Choroid plexus epithelial cell (primary cell): ENCODE measurements around the gene CITED2.
A peak's percentile ranks its signal among the peaks of the same experiment; 100 is the strongest.

Experiments used
- DNase-seq: peaks from one replicate; pipeline ENCODE4 v3.0.0-alpha.2; 2010; ENCODE audit warnings: low read depth
- H3K4me3 ChIP-seq: 2 replicates; pipeline ENCODE4 v1.5.1; 2011; ENCODE audit warnings: low read depth, mild to moderate bottlenecking, control low read depth, low read length, moderate library complexity
- TF ChIP-seq, protein P1 (sequence below): conservative IDR thresholded peaks from 2 replicates; pipeline ENCODE4 v1.5.1; 2011; ENCODE audit warnings: low read depth, mild to moderate bottlenecking, control low read depth, inconsistent platforms, low read length, moderate library complexity

The CITED2 gene

DNA sequence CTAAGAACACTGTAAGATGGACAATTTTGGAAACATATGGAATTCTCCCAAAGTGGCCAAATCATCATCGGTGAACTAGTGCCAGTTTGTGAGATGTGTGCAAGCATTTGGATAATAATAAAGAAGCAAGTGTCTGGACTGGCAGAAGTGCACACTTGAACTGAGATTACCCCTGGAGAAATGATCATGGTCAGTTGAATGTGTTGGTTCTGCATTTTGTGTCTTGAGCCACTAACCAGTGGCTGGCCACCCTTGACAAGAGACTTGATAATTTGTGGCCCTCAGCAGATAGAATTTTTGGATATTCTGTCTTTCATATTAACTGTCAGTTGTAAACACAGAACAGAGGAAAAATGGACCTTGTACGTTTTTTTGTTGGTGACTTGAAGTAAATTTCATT, 37.4 kb downstream of the CITED2 start:
- TF ChIP-seq, protein P1, sequence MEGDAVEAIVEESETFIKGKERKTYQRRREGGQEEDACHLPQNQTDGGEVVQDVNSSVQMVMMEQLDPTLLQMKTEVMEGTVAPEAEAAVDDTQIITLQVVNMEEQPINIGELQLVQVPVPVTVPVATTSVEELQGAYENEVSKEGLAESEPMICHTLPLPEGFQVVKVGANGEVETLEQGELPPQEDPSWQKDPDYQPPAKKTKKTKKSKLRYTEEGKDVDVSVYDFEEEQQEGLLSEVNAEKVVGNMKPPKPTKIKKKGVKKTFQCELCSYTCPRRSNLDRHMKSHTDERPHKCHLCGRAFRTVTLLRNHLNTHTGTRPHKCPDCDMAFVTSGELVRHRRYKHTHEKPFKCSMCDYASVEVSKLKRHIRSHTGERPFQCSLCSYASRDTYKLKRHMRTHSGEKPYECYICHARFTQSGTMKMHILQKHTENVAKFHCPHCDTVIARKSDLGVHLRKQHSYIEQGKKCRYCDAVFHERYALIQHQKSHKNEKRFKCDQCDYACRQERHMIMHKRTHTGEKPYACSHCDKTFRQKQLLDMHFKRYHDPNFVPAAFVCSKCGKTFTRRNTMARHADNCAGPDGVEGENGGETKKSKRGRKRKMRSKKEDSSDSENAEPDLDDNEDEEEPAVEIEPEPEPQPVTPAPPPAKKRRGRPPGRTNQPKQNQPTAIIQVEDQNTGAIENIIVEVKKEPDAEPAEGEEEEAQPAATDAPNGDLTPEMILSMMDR: no peak
- no peak overlapping the region for H3K4me3 ChIP-seq
- no peak for DNase-seq

DNA sequence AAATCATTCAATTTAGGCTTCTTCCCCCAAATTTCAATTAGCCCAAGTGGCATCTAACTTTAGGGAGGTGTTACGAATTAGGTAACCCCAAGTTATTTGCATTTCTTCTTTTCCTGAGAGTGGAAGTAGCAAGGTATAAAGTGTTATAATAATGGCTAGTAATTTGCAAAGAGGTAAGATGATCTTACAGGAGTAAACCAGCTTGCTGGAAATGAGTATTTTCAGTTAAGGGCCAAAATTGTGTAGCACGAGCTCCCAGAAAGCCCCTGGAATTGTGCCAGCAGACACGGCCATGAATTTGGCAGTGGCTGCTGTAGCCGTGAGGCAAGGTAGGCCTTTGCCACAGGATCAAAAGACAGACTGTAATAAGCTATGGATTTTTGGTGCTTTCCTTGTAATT, 38.0 kb downstream of the CITED2 start:
- DNase-seq: peak; percentile 73
- TF ChIP-seq, protein P1: no peak
- H3K4me3 ChIP-seq: no peak overlapping the region

DNA sequence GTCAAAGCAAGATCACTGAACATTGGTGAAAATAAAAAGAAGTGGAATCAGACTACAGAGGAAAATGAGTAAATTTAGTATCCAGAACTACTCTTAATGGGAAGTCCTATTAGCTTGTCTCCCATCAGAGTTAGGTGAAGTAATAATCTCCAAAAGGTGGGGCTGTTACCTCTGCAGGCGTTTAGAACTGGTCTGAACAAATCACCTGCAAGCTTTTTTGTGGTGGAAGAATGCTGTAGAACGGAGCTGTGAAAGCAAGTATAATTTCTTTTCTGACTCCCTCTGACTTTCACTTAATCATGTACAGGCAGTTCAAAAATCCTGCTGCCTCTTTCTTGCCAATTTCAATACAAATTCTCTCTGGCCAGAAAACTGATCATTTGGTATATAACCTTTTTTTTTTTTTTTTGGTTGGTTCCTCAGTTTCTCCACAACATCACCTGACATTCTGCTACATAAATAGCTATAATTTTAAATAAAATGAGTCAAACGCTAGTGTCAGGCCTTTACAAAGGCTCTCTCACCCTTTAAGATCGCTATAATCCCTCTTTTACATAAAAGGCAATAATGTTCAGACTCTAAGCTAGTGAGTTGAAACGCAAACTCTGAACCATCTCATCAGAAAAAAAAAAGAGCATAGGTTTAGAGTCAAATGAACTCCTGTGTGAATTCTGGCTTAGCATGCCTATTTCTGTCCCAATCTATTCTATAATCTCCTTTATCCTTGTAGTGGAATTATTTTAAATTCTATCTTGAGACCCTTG, 38.8 kb downstream of the CITED2 start:
- TF ChIP-seq, protein P1: no peak
- H3K4me3 ChIP-seq: no peak overlapping the region
- DNase-seq: no peak

DNA sequence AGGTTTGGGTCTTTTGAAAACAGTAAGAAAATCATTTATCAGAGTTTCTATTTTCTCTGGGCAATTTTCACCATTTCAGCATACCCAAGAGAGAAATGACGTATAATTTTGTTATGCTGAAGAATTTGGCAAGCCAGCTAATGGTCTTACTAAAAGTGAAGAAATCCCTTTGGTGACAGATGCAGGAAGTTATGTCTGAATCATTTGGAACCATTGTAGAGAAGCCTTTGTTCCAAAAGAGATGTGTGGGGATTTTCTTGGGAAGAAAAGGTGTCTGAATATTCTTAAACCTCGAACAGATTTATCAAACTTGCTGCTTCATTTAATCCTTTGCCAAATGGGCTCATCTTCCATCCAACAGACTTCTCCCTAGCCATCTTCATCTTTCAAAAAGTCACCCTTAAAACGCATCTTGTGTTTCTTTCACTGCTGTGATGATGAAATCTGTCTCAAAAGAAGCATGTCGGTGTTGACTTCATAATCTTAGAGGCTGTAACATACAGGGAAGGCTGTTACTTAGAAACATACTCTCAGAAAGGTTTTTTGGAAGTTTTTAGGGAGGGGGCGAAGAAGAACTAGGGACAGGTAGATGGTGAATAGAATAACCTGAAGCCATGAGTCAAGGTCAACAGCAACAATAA, 39.5 kb downstream of the CITED2 start:
- no peak overlapping the region for H3K4me3 ChIP-seq
- peak; percentile 93 for DNase-seq
- TF ChIP-seq, protein P1: no peak

DNA sequence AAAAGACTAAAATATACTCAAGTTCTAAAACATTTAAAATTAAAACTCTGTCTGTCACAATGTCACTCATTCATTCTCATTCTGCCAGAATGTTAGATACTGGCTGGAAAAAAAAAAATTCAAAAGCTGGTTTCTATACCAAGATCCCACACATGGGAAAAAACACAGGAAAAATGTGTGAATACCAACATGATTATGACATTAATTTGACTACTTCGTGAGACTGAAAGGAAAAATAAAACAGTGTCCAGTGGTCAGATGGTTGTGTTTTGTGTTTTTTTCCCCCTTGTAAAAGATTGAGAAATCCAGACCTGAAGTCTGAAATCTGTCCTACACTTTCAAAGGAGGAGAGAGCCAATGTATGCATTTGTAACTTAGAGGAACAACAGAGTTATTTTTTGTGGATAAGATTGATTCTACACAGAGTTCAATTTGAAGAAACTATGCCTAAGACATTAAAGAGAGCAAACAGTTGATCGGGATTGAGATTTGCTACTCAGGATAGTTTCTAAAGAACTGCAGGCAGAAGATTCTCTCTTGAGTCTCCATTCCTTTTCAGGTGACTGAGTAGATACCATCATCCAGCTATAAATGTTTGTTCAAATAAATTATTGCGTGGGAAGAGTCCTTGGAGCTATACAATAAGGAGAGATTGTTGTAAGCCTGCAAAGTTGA, 43.5 kb downstream of the CITED2 start:
- TF ChIP-seq, protein P1: no peak
- DNase-seq: peak; percentile 30
- H3K4me3 ChIP-seq: no peak overlapping the region

DNA sequence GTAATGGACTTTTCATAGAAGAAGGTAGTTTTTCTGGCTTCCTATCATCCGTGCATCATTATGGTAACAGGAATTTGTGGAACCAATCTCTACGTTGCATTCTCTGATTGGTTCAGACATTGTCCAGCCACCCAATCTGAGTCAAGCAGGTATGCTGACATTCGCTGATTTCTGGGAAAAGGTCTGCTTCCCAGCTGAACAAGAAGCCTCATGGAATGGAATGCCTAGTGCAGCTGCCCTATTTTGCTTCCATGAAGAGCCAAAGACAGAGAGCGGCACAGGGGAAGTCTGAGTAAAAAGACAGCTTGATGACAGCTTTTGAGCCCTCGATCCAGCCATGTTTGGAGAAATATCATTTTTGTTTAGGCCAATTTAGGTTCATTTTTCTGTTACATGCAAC, 44.1 kb downstream of the CITED2 start:
- H3K4me3 ChIP-seq: no peak overlapping the region
- TF ChIP-seq, protein P1: no peak
- DNase-seq: no peak
